Duodenal mucosa (tissue), 2 donors: ENCODE measurements around the gene NKX6-2.
"Not testable (repeated sequence)": the region's sequence is repeated elsewhere in the genome, so short reads cannot be mapped to it uniquely, and the experiment has no call there.

Experiments
- H3K27ac ChIP-seq: one replicate; pipeline ENCODE4 v1.7.0; 2013; ENCODE audit warnings: low read depth, low read length
- H3K27me3 ChIP-seq, 2 donors: one replicate each; pipeline ENCODE4 v1.7.0; 2013; ENCODE audit warnings: low read length in 2 of 2, control low read depth in 1 of 2; ENCODE audit not compliant: insufficient read depth in 2 of 2, control insufficient read depth in 1 of 2
- H3K36me3 ChIP-seq, 2 donors: one replicate each; pipeline ENCODE4 v1.7.0; 2013; ENCODE audit warnings: low read length in 2 of 2, control low read depth in 1 of 2; ENCODE audit not compliant: insufficient read depth in 2 of 2, control insufficient read depth in 1 of 2
- H3K4me1 ChIP-seq, 2 donors: one replicate each; pipeline ENCODE4 v1.7.0; 2013; ENCODE audit warnings: low read length in 2 of 2, control low read depth in 1 of 2; ENCODE audit not compliant: insufficient read depth in 2 of 2, control insufficient read depth in 1 of 2
- H3K4me3 ChIP-seq, 2 donors: one replicate each; pipeline ENCODE4 v1.7.0; 2013; ENCODE audit warnings: low read length in 2 of 2, low read depth in 1 of 2
- H3K9ac ChIP-seq, 2 donors: one replicate each; pipeline ENCODE4 v1.7.0; 2013; ENCODE audit warnings: low read length in 2 of 2, low read depth in 1 of 2
- H3K9me3 ChIP-seq, 2 donors: one replicate each; pipeline ENCODE4 v1.7.0; 2013; ENCODE audit warnings: low read length in 2 of 2, control low read depth in 1 of 2; ENCODE audit not compliant: control insufficient read depth in 1 of 2

The NKX6-2 gene

GRCh38 chr10:132805599-132805998 lies 19.7 kb upstream of the NKX6-2 start:
- peaks cover 3% of the 10 kb centered on the region in 2 donors for H3K9me3 ChIP-seq
- no peak overlapping the region for H3K27ac ChIP-seq
- H3K4me3 ChIP-seq = no peak overlapping the region
- no peaks in the 10 kb centered on the region for H3K36me3 ChIP-seq
- H3K27me3 ChIP-seq = no peaks in the 10 kb centered on the region
- no peaks in the 10 kb centered on the region for H3K4me1 ChIP-seq
- no peak overlapping the region for H3K9ac ChIP-seq

GRCh38 chr10:132804785-132805426 lies 19.0 kb upstream of the NKX6-2 start:
- Histone ChIP-seq H3K27me3 (no peaks in the 10 kb centered on the region), H3K4me3 (no peak overlapping the region), H3K36me3 (no peaks in the 10 kb centered on the region), H3K4me1 (no peaks in the 10 kb centered on the region), H3K9me3 (peaks cover 3% of the 10 kb centered on the region in 2 donors), H3K9ac (no peak overlapping the region), H3K27ac (no peak overlapping the region)

- Histone ChIP-seq H3K9ac (no peak overlapping the region), H3K9me3 (peaks cover 3% of the 10 kb centered on the region in 2 donors), H3K27ac (no peak overlapping the region), H3K27me3 (no peaks in the 10 kb centered on the region), H3K4me3 (no peak overlapping the region), H3K4me1 (no peaks in the 10 kb centered on the region), H3K36me3 (no peaks in the 10 kb centered on the region)
These were observed 18.3 kb upstream of the NKX6-2 start for GRCh38 chr10:132804287-132804686.

- Histone ChIP-seq H3K27me3 (no peaks in the 10 kb centered on the region), H3K4me3 (no peak overlapping the region), H3K4me1 (no peaks in the 10 kb centered on the region), H3K27ac (no peak overlapping the region), H3K36me3 (no peaks in the 10 kb centered on the region), H3K9ac (no peak overlapping the region), H3K9me3 (peaks cover 3% of the 10 kb centered on the region in 2 donors)
These were observed 17.7 kb upstream of the NKX6-2 start for GRCh38 chr10:132803416-132804210.

GRCh38 chr10:132802694-132803320 lies 16.9 kb upstream of the NKX6-2 start:
- no peaks in the 10 kb centered on the region for H3K4me1 ChIP-seq

GRCh38 chr10:132802048-132802447 lies 16.1 kb upstream of the NKX6-2 start:
- H3K27me3 ChIP-seq = no peaks in the 10 kb centered on the region
- no peak overlapping the region for H3K4me3 ChIP-seq
- peaks cover 3% of the 10 kb centered on the region in 2 donors for H3K9me3 ChIP-seq
- no peaks in the 10 kb centered on the region for H3K36me3 ChIP-seq
- no peak overlapping the region for H3K27ac ChIP-seq
- H3K4me1 ChIP-seq = no peaks in the 10 kb centered on the region
- no peak overlapping the region for H3K9ac ChIP-seq

More at GRCh38 chr10:132802694-132803320, 16.9 kb upstream of the NKX6-2 start:
- no peaks in the 10 kb centered on the region for H3K36me3 ChIP-seq
- H3K4me3 ChIP-seq = no peak overlapping the region
- H3K9ac ChIP-seq = no peak overlapping the region
- no peaks in the 10 kb centered on the region for H3K27me3 ChIP-seq
- H3K27ac ChIP-seq = no peak overlapping the region
- H3K9me3 ChIP-seq = peaks cover 3% of the 10 kb centered on the region in 2 donors

- Histone ChIP-seq H3K9ac (no peak overlapping the region), H3K4me1 (no peaks in the 10 kb centered on the region), H3K36me3 (no peaks in the 10 kb centered on the region), H3K4me3 (no peak overlapping the region), H3K27me3 (no peaks in the 10 kb centered on the region), H3K27ac (no peak overlapping the region), H3K9me3 (peaks cover 3% of the 10 kb centered on the region in 2 donors)
These were observed 13.9 kb upstream of the NKX6-2 start for GRCh38 chr10:132799865-132800264.

- no peaks in the 10 kb centered on the region for H3K36me3 ChIP-seq
- peaks cover 3% of the 10 kb centered on the region in 2 donors for H3K9me3 ChIP-seq
- H3K27me3 ChIP-seq = no peaks in the 10 kb centered on the region
- H3K27ac ChIP-seq = no peak overlapping the region
- H3K4me1 ChIP-seq = no peaks in the 10 kb centered on the region
- no peak overlapping the region for H3K4me3 ChIP-seq
- no peak overlapping the region for H3K9ac ChIP-seq
These were observed 12.9 kb upstream of the NKX6-2 start for GRCh38 chr10:132798876-132799275.

GRCh38 chr10:132798403-132798802 lies 12.5 kb upstream of the NKX6-2 start:
- Histone ChIP-seq H3K9me3 (peaks cover 3% of the 10 kb centered on the region in 2 donors), H3K4me1 (no peaks in the 10 kb centered on the region), H3K9ac (no peak overlapping the region), H3K27me3 (no peaks in the 10 kb centered on the region), H3K4me3 (no peak overlapping the region), H3K36me3 (no peaks in the 10 kb centered on the region), H3K27ac (no peak overlapping the region)

- H3K9me3 ChIP-seq, H3K36me3 ChIP-seq, H3K27ac ChIP-seq, H3K4me3 ChIP-seq, H3K27me3 ChIP-seq, H3K4me1 ChIP-seq, H3K9ac ChIP-seq: not testable (repeated sequence)
These were observed 12.0 kb upstream of the NKX6-2 start for GRCh38 chr10:132797986-132798385.
